H9 (cell line): Measurements from ENCODE around the gene XCL2. TPM values are rescaled to one million over a fixed set of nuclear protein-coding genes. Genes with fewer than 3 reads are reported as not detected.
"Not testable (repeated sequence)": the region's sequence is repeated elsewhere in the genome, so short reads cannot be mapped to it uniquely, and the experiment has no call there.

Source experiments
- DNase-seq: peaks from one replicate; pipeline ENCODE4 v3.0.0-alpha.2; 2017
- H2AFZ ChIP-seq: one replicate; pipeline ENCODE4 v1.6.1; 2013; ENCODE audit warnings: mild to moderate bottlenecking, low read length, control low read depth, moderate library complexity
- H2AK5ac ChIP-seq: 2 replicates; pipeline ENCODE4 v1.6.1; 2013; ENCODE audit warnings: low read length, control low read depth, mixed read lengths; ENCODE audit not compliant: insufficient read length
- H2BK120ac ChIP-seq: one replicate; pipeline ENCODE4 v1.6.1; 2013; ENCODE audit warnings: low read depth, mild to moderate bottlenecking, low read length, control low read depth, inconsistent platforms; ENCODE audit not compliant: poor library complexity, severe bottlenecking
- H2BK12ac ChIP-seq: 2 replicates; pipeline ENCODE4 v1.6.1; 2013; ENCODE audit warnings: low read length, control low read depth, mixed read lengths, low read depth; ENCODE audit not compliant: insufficient read length
- H2BK15ac ChIP-seq: 2 replicates; pipeline ENCODE4 v1.6.1; 2013; ENCODE audit warnings: low read depth, low read length, control low read depth
- H2BK20ac ChIP-seq: one replicate; pipeline ENCODE4 v1.6.1; 2013; ENCODE audit warnings: low read depth, mild to moderate bottlenecking, low read length, control low read depth, inconsistent platforms; ENCODE audit not compliant: poor library complexity, severe bottlenecking
- H2BK5ac ChIP-seq: 2 replicates; pipeline ENCODE4 v1.6.1; 2013; ENCODE audit warnings: low read length, control low read depth, mixed read lengths; ENCODE audit not compliant: insufficient read length
- H3K14ac ChIP-seq: 2 replicates; pipeline ENCODE4 v1.6.1; 2013; ENCODE audit warnings: low read length, control low read depth; ENCODE audit not compliant: insufficient read depth
- H3K18ac ChIP-seq: 2 replicates; pipeline ENCODE4 v1.6.1; 2013; ENCODE audit warnings: low read depth, mild to moderate bottlenecking, mixed read lengths, low read length, control low read depth; ENCODE audit not compliant: insufficient read length
- H3K23ac ChIP-seq: 2 replicates; pipeline ENCODE4 v1.6.1; 2013; ENCODE audit warnings: low read length, control low read depth, mixed read lengths, low read depth; ENCODE audit not compliant: insufficient read length
- H3K23me2 ChIP-seq: 2 replicates; pipeline ENCODE4 v1.6.1; 2013; ENCODE audit warnings: low read depth, mild to moderate bottlenecking, mixed read lengths, low read length, control low read depth; ENCODE audit not compliant: insufficient read length, poor library complexity, severe bottlenecking
- H3K27ac ChIP-seq: 2 replicates; pipeline ENCODE4 v1.5.1; 2013; ENCODE audit warnings: low read length, control low read depth, mixed read lengths, low read depth; ENCODE audit not compliant: insufficient read length
- H3K27me3 ChIP-seq: 2 replicates; pipeline ENCODE4 v1.6.1; 2013; ENCODE audit warnings: low read length, control low read depth, inconsistent platforms; ENCODE audit not compliant: insufficient read depth
- H3K4ac ChIP-seq: 2 replicates; pipeline ENCODE4 v1.6.1; 2013; ENCODE audit warnings: low read depth, mild to moderate bottlenecking, control low read depth, inconsistent platforms, low read length, moderate library complexity
- H3K4me1 ChIP-seq: 2 replicates; pipeline ENCODE4 v1.6.1; 2013; ENCODE audit warnings: low read length, control low read depth, inconsistent platforms; ENCODE audit not compliant: insufficient read depth
- H3K4me2 ChIP-seq: 2 replicates; pipeline ENCODE4 v1.6.1; 2013; ENCODE audit warnings: low read length, control low read depth, mixed read lengths; ENCODE audit not compliant: insufficient read length, insufficient read depth
- H3K56ac ChIP-seq: 2 replicates; pipeline ENCODE4 v1.6.1; 2013; ENCODE audit warnings: low read depth, mild to moderate bottlenecking, mixed read lengths, low read length, control low read depth; ENCODE audit not compliant: insufficient read length
- H3K79me1 ChIP-seq: 2 replicates; pipeline ENCODE4 v1.6.1; 2013; ENCODE audit warnings: low read depth, mild to moderate bottlenecking, moderate library complexity, low read length, control low read depth, inconsistent platforms; ENCODE audit not compliant: insufficient read depth, poor library complexity, severe bottlenecking
- H3K79me2 ChIP-seq: 2 replicates; pipeline ENCODE4 v1.6.1; 2013; ENCODE audit warnings: low read length, control low read depth, inconsistent platforms; ENCODE audit not compliant: insufficient read depth
- H3K9ac ChIP-seq: 2 replicates; pipeline ENCODE4 v1.6.1; 2013; ENCODE audit warnings: low read length, control low read depth, mixed read lengths; ENCODE audit not compliant: insufficient read length; ENCODE audit errors: extremely low read depth
- H3K9me3 ChIP-seq: one replicate; pipeline ENCODE4 v1.6.1; 2013; ENCODE audit warnings: low read depth, low read length, inconsistent platforms; ENCODE audit not compliant: control insufficient read depth
- H3T11ph ChIP-seq: one replicate; pipeline ENCODE4 v1.6.1; 2013; ENCODE audit warnings: mild to moderate bottlenecking, low read length, control low read depth, inconsistent platforms
- H4K20me1 ChIP-seq: one replicate; pipeline ENCODE4 v1.6.1; 2013; ENCODE audit not compliant: control insufficient read depth, insufficient read length, insufficient read depth
- H4K5ac ChIP-seq: 2 replicates; pipeline ENCODE4 v1.6.1; 2013; ENCODE audit warnings: low read depth, mild to moderate bottlenecking, mixed read lengths, low read length, control low read depth; ENCODE audit not compliant: insufficient read length
- H4K8ac ChIP-seq: replicated peaks from 2 replicates; pipeline ENCODE4 v1.6.1; 2013; ENCODE audit warnings: low read length, control low read depth, mixed read lengths, low read depth; ENCODE audit not compliant: insufficient read length
- H4K91ac ChIP-seq: 2 replicates; pipeline ENCODE4 v1.6.1; 2013; ENCODE audit warnings: low read depth, mild to moderate bottlenecking, moderate library complexity, mixed read lengths, low read length, control low read depth; ENCODE audit not compliant: insufficient read length
- H3K27ac Mint-ChIP-seq, 3 experiments: 2 replicates in 2 of 3; 3 replicates in 1 of 3; pipeline ENCODE4 v1.8.0; 2020 to 2021; ENCODE audit warnings: mixed read lengths in 3 of 3, mild to moderate bottlenecking in 1 of 3, moderate library complexity in 1 of 3
- H3K27me3 Mint-ChIP-seq: 2 replicates; pipeline ENCODE4 v1.8.0; 2021; ENCODE audit warnings: low read depth, mild to moderate bottlenecking, moderate library complexity, mixed read lengths
- H3K36me3 Mint-ChIP-seq, 3 experiments: 2 replicates in 2 of 3; 3 replicates in 1 of 3; pipeline ENCODE4 v1.8.0; 2020 to 2021; ENCODE audit warnings: low read depth in 3 of 3, mixed read lengths in 3 of 3; ENCODE audit not compliant: insufficient read depth in 1 of 3
- H3K4me1 Mint-ChIP-seq, 2 experiments: 2 replicates each; pipeline ENCODE4 v1.8.0; 2020; ENCODE audit warnings: mixed read lengths in 2 of 2
- H3K4me3 Mint-ChIP-seq, 2 experiments: 2 replicates in 1 of 2; 3 replicates in 1 of 2; pipeline ENCODE4 v1.8.0; 2020 to 2021; ENCODE audit warnings: mild to moderate bottlenecking in 2 of 2, mixed read lengths in 2 of 2, moderate library complexity in 1 of 2
- H3K9me3 Mint-ChIP-seq, 2 experiments: 2 replicates in 1 of 2; 3 replicates in 1 of 2; pipeline ENCODE4 v1.8.0; 2020; ENCODE audit warnings: mild to moderate bottlenecking in 2 of 2, mixed read lengths in 2 of 2, moderate library complexity in 1 of 2
- CTCF ChIP-seq: fragments of 200-600 bp; sonication (generic); conservative IDR thresholded peaks from 3 replicates; pipeline ENCODE4 v1.8.0; 2021; ENCODE audit warnings: antibody characterized with exemption, mild to moderate bottlenecking
- WGBS: extraction: QIAGEN DNeasy Blood & Tissue Kit; methylation state at CpG from one replicate; pipeline ENCODE4 v1.1.7; 2013; ENCODE audit warnings: missing lambda C conversion rate, low lambda C conversion rate, mixed read lengths; ENCODE audit not compliant: insufficient read length; ENCODE audit errors: extremely low coverage; 5-methylcytosine and 5-hydroxymethylcytosine counted together
- total RNA-seq: library from RNA; stranded (reverse); gene quantifications from 2 replicates; pipeline ENCODE4 v1.2.1, GENCODE V29; 2021

Gene XCL2
- total RNA-seq, 1 experiment from 2014 or later, result not detected

GRCh38 chr1:168545678-168546552 is 2.1 kb upstream of the XCL2 start:
- H4K8ac ChIP-seq, H3K27ac Mint-ChIP-seq, H3K56ac ChIP-seq, H2BK15ac ChIP-seq, H3K36me3 Mint-ChIP-seq, H3K14ac ChIP-seq, H3K18ac ChIP-seq, H3K27me3 ChIP-seq, H2BK5ac ChIP-seq, H4K91ac ChIP-seq, H2BK20ac ChIP-seq, H3K27me3 Mint-ChIP-seq, H3K23me2 ChIP-seq, H3K79me1 ChIP-seq, H3K9ac ChIP-seq, H3K79me2 ChIP-seq, DNase-seq, H4K20me1 ChIP-seq, H3K23ac ChIP-seq, H3K4ac ChIP-seq, H2AK5ac ChIP-seq, H2AFZ ChIP-seq, H3K27ac ChIP-seq, H3K4me3 Mint-ChIP-seq, H3K4me1 Mint-ChIP-seq, H3K4me2 ChIP-seq, H2BK120ac ChIP-seq, H4K5ac ChIP-seq, H3T11ph ChIP-seq, H2BK12ac ChIP-seq, H3K4me1 ChIP-seq, H3K9me3 ChIP-seq: not testable (repeated sequence)
- H3K9me3 Mint-ChIP-seq, result peaks cover 4 to 11% of the 10 kb centered on the region in 2 experiments; a peak in 4 of 5 replicates
- WGBS, result no CpG with 5 or more reads among the region's 7 CpGs
- TF ChIP-seq CTCF, result peak; percentile 70

DNA sequence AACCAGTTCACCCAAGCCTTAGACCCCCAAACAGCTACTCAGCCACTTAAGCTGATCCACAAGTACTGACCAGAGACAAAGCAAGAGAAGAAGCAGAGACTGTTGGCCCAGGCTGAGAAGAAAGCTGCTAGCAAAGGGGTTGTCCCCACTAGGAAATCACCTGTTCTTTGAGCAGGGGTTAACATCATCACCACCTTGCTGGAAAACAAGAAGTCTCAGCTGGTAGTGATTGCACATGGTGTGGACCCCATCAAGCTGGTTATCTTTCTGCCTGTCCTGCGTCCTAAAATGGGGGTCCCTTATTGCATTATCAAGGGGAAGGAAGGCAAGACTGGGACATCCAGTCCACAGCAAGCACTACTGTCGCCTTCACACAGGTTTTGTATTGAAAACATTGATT is 819 bp downstream of the XCL2 start:
- not testable (repeated sequence) for H3K9me3 ChIP-seq, H3K79me2 ChIP-seq, H3K23ac ChIP-seq, H2BK5ac ChIP-seq, H3K23me2 ChIP-seq, H2BK120ac ChIP-seq, H3K14ac ChIP-seq, H3K56ac ChIP-seq, H2AK5ac ChIP-seq, H3K27ac ChIP-seq, H4K20me1 ChIP-seq, DNase-seq, H3K4me1 Mint-ChIP-seq, H4K91ac ChIP-seq, H3K27me3 Mint-ChIP-seq, H2BK15ac ChIP-seq, H3K79me1 ChIP-seq, H3K27me3 ChIP-seq, H3K36me3 Mint-ChIP-seq, H3K27ac Mint-ChIP-seq, H3K4me1 ChIP-seq, H3K18ac ChIP-seq, H3K4me3 Mint-ChIP-seq, H3K4ac ChIP-seq, H3T11ph ChIP-seq, H3K9ac ChIP-seq, H2BK20ac ChIP-seq, H3K4me2 ChIP-seq, H3K9me3 Mint-ChIP-seq, H2BK12ac ChIP-seq, H4K8ac ChIP-seq, H2AFZ ChIP-seq, H4K5ac ChIP-seq
- no CpG with 5 or more reads among the region's 2 CpGs for WGBS
